Muscle of arm (tissue), 14 donors: ENCODE results near the gene SLC28A1. TPM values are rescaled to one million over a fixed set of nuclear protein-coding genes. Genes with fewer than 3 reads are reported as not detected.
"Not testable (repeated sequence)": the region's sequence is repeated elsewhere in the genome, so short reads cannot be mapped to it uniquely, and the experiment has no call there.

Experiments used
- DNase-seq: peaks from one replicate; pipeline ENCODE4 v3.0.0-alpha.2; 2013
- long read RNA-seq, 11 donors: transcript quantifications; one replicate each; lab custom pipeline, GENCODE V29; 2026
- polyA plus RNA-seq, 12 donors: library from polyadenylated mRNA; unstranded; fragments of 120-200 nt; gene quantifications; one replicate each; pipeline ENCODE4 v1.2.1, GENCODE V29; 2013; ENCODE audit not compliant: insufficient read length in 12 of 12

The SLC28A1 gene, protein sequence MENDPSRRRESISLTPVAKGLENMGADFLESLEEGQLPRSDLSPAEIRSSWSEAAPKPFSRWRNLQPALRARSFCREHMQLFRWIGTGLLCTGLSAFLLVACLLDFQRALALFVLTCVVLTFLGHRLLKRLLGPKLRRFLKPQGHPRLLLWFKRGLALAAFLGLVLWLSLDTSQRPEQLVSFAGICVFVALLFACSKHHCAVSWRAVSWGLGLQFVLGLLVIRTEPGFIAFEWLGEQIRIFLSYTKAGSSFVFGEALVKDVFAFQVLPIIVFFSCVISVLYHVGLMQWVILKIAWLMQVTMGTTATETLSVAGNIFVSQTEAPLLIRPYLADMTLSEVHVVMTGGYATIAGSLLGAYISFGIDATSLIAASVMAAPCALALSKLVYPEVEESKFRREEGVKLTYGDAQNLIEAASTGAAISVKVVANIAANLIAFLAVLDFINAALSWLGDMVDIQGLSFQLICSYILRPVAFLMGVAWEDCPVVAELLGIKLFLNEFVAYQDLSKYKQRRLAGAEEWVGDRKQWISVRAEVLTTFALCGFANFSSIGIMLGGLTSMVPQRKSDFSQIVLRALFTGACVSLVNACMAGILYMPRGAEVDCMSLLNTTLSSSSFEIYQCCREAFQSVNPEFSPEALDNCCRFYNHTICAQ
- polyA plus RNA-seq, result under 1 TPM in 10 of 12 donors, not detected in 2; 0.12 to 0.57 (median 0.24) TPM
- long read RNA-seq, donor 1, partial matches to known transcripts, result 0 of 1 reads
- long read RNA-seq, donor 1, other reads (novel, unspliced or antisense), result 0 of 1 reads
- long read RNA-seq, donor 2, result 0 reads
- long read RNA-seq, donor 3, result 0 reads
- long read RNA-seq, donor 4, result 0 reads
- long read RNA-seq, donor 5, result 0 reads
- long read RNA-seq, donor 6, result 0 reads
- long read RNA-seq, donor 7, result 0 reads
- long read RNA-seq, donor 8, result 0 reads
- long read RNA-seq, donor 9, result 0 reads
- long read RNA-seq, donor 10, result 0 reads
- long read RNA-seq, donor 11, result 0 reads

DNA sequence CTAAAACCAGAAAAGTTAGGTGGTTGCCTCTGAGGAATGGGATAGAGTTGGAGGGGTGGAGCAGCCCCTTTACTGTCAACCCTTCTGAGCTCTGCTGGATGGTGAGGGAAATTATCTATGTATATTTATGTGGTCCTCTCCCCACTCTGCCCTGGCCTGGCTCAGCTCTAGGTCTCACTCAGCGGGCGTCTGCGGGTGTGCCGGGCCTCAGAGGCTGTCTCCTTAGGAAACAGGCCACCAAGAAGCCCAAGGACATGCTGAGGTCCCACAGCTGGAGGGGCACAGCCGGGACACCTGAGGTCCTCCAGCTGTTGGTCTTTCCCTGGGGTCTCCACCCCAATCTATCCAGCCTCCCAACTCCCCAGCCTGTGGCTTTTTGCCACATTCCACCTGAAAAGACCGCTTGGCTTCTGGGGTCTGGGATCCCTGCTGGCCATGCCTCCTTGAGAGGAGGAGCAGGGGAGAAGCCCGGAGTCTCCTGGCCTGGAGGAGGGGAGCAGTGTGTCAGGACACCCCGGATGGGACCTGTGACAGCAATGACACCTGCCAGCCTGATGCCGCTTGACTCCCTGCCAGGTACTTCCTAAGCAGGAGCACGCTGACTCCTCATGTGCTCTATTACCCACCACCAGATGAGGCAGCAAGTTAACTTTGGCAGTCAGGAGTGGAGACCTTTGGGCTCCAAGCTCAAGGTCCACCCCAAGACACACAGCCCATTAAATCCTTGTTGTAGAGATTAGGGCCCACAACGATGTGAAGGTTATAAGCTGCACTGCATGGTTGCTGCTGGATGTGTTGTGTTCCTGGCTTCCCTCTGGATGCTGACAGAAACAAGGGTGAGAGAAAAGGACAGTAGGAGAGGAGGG is at the start of gene SLC28A1:
TSS of gene SLC28A1 (plus strand) at position 747 of the 866 bp plus-strand sequence. CDS start 3,099 bp downstream, outside the sequence.
- DNase-seq, result no peak

DNA sequence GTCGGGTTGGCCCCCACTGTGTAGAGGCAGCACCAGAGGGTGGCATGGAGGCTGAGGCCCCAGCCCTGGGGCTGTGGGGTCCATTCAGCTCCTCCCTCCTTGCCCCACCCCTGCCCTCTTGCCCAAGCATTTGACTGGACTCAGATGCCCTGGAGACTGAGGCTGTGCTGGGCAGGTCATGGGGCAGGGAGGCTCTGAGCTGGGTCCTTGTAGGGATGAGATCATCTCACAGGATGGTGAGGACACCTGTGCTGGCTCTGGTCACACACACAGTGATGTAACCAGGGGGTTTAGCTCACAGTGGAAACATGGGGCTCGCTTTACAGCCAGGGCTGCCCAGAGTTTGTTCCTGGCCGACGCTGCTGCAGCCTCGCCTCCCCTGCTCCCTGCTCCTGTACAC is 49.5 kb upstream of the SLC28A1 start:
- no peak for DNase-seq

DNA sequence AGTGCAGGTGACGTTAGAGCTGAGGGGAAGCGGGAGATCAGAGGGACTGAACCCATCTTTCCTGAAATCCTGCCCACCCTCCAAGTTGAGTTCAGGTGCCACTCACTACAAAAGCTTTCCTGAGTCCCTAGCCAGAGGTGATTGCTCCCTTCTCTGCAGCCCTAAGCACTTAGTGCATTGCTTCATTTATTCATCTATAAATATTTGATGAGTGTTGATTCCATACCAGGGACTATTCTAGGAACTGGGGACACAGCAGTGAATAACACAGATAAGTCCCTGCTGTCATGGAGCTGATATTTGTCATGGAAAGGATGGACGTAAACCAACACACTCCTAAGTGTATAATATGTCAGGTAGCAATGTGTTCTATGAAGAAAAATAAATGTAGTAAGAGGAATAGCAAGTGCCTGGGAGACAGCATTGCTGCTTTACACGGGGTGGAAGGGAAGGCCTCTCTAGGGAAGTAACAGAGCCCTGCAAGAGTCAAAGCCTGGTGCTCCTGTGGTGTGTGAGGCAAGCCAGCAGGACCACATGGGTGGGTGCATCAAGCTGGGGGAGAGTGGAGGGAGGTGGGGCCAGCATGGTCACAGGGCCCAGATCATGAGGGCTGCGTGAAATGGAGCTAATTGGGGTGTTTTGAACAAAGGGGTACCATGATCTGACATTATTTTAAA is 48.7 kb upstream of the SLC28A1 start:
- no peak for DNase-seq

DNA sequence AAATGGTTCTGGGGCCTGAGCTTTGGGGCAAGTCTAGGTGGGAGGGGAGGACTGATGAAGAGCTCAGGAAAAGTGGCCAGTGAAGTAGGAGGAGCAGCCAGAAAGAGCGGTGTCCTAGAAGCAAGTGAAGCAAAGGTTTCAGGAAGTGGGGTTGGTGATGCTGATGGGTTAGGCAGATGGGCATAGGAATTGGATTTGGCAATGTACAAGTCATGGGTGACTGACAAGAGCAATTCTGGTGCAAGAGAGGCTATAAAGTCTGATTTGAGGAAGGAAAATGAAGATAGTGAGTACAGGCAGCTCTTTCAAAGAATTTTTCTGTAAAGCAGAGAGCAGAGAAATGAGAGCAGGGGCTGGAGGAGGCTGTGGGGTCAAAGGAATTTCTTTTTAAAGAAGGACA is 47.6 kb upstream of the SLC28A1 start:
- DNase-seq, result no peak

DNA sequence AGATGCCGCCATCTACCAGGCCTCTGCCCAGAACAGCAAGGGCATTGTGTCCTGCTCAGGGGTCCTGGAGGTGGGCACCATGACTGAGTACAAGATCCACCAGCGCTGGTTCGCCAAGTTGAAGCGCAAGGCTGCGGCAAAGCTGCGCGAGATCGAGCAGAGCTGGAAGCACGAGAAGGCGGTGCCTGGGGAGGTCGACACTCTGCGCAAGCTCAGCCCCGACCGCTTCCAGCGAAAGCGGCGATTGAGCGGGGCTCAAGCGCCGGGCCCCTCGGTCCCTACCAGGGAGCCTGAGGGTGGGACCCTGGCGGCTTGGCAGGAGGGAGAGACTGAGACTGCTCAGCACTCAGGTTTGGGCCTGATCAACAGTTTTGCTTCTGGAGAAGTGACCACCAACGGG is 44.7 kb upstream of the SLC28A1 start:
- DNase-seq, result no peak

DNA sequence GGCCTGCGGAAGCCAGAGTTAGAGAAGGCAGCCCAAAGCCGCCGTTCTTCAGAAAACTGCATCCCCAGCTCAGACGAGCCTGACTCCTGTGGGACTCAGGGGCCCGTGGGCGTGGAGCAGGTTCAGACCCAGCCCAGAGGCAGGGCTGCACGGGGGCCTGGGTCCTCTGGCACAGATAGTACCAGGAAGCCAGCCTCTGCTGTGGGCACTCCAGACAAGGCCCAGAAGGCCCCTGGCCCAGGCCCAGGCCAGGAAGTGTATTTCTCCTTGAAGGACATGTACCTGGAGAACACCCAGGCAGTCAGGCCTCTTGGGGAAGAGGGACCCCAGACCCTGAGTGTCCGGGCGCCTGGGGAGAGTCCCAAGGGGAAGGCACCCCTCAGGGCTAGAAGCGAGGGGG is 44.2 kb upstream of the SLC28A1 start:
- no peak for DNase-seq

DNA sequence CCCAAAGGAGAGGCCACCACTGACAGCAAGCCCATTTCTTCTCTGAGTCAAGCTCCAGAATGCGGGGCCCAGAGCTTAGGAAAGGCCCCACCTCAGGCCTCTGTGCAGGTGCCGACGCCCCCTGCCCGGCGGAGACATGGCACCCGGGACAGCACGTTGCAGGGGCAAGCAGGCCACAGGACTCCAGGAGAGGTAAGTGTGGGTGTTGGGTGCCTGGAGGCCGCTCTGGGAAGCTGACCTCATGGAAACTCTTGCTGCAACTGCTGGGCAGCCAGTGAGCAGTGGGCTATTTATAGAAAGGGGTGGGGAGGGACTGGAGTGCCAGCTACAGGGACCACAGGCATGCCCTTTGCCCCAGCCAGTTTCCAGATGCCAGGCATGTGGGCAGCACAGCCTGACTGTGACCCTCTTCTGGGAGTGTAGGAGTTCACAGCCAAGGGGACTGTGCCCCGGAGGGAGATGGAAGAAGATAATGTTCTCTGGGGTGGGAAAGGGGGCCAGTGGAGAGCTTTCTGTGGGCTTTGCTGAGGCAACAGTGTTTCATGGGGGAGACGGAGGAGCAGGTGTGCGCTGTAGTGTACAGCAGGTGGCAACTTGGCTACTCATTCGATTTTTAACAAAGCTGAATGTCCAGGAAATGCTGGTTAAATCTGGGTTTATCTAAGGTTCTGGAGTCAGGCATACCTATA is 43.6 kb upstream of the SLC28A1 start:
- DNase-seq, result no peak

DNA sequence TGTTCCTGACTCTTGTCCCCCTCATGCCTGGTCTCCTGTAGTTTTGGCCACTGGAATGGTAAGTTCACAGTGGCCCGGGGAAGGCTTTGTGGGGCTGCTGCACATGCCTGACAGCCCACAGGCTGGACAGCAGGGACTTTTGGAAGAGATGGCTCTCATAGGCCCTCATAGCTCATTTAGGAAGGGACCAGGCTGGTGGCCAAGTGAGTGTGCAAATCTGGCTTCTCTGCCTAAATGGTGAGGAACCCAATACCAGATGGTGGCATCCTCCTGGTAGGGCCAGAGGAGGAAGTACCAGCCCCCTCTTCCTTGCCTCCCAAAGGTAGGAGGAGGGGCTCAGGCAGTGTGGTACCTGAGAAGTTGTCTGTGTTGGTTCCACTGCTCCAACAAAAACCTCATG is 41.7 kb upstream of the SLC28A1 start:
- no peak for DNase-seq

DNA sequence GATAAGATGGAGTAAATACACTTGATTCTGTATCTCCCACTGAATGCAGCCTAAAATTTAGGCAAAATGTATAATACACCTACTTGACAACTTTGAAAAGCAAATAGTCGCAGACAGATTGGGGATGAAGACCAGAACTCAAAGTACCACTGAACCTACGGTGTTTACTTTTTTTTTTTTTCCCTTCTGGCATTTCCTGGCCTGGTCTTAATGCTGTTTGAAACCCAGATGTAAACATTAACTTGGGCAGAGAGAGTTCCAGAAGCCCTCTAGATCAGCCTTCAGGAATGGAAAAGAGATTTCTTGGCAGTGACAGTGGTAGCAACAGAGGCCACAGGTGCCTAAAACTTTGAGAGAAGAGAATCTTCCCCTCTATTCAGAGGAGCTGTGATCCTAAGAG is 39.5 kb upstream of the SLC28A1 start:
- no peak for DNase-seq

DNA sequence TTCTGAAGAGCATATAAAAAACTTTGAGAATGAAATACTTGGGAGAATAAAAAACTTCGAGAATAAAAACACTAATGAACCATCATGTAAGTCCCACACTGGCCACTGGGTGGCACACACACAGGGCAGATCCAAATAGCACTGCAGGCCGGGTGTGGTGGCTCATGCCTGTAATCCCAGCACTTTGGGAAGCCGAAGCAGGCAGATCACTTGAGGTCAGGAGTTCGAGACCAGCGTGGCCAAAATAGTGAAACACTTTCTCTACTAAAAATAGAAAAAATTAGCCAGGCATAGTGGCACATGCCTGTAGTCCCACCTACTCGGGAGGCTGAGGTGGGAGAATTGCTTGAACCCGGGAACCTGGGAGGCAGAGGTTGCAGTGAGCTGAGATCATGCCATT is 38.8 kb upstream of the SLC28A1 start:
- not testable (repeated sequence) for DNase-seq

DNA sequence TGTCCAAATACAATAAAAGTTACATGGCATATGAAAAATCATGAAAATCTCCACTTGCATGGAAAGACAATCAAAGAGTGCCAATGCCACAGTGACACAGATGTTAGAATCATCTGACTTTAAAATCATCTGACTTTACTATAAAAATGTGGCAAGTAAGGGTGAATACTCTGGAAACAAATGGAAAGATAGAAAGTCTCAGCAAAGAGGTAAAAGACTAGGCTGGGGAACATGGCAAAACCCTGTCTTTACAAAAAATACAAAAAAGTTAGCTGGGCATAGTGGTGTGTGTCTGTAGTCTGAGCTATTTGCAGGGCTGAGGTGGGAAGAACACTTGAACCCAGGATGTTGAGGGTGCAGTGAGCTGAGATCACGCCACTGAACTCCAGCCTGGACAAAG is 38.2 kb upstream of the SLC28A1 start:
- DNase-seq, result no peak

DNA sequence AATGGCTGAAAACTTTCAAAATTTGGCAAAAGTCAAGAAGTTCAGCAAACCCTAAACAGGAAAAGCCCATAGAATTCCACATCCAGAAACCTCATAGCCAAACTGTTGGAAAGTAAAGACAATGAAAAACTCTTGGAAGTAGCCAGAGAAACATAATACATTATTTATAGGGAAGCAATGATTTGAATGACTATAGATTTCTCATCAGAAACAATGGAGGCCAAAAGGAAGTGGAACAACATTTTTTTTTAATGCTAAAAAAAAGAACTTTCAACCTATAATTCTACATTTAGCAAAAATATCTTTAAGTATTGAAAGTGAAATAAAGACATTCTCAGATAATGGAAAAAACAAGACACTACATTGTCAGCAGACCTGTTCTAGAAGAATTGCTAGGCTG is 37.1 kb upstream of the SLC28A1 start:
- DNase-seq, result no peak

DNA sequence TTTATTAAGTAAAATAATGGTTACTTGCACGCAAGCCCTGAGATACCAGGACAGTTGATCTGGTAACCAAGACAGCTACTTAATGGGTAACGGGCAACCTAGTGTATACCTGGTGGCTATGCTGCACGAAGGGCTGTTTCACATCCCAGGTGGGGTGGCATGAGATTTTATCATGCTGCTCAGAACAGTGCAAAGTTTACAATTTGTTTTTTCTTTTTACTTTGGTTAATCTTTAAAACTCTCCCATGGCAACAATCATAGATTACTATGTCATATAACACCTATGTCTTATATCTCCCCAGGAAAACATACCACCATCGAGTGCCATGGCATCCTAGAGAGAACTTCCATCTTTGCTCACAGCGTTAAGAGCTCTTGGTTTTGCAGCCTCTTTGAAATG is 32.2 kb upstream of the SLC28A1 start:
- DNase-seq, result no peak

DNA sequence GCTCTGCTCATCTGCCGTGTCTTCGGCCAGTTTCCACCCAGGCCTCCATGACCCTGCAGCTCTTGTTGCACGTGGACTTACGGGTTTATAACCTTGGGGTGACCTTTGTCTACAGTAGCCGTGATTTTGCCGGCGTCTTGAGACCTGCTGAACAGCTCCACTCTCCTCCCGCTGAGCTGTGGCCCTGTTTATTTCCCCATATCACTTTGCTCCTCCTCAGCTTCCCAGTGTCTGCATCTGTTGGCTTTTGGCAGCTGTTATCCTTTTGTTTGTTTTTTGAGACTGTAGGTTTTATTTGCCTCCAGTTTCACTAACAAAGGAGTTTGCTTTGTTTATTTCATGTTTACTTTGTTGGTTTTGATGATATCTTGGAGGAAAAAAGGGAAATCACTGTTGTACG is 29.3 kb upstream of the SLC28A1 start:
- no peak for DNase-seq

DNA sequence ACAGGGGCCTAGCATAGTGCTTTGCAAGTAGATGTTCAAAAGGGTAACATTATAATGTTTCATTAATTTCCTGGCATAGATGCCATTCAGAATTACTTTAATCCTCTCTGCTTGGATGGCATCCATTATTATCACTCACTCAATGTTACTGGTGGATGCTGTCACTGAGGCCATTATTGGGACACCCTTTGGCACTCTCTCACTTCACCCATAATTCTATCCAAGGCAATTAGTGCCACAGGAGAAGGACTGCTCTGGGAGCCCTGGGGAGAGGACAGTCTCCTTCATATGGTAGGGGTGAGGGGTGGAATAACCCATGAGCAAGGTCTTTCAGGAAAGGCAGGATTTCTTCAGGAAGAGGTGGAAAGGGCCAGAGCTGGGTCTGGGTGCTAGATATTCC is 28.7 kb upstream of the SLC28A1 start:
- DNase-seq, result no peak

DNA sequence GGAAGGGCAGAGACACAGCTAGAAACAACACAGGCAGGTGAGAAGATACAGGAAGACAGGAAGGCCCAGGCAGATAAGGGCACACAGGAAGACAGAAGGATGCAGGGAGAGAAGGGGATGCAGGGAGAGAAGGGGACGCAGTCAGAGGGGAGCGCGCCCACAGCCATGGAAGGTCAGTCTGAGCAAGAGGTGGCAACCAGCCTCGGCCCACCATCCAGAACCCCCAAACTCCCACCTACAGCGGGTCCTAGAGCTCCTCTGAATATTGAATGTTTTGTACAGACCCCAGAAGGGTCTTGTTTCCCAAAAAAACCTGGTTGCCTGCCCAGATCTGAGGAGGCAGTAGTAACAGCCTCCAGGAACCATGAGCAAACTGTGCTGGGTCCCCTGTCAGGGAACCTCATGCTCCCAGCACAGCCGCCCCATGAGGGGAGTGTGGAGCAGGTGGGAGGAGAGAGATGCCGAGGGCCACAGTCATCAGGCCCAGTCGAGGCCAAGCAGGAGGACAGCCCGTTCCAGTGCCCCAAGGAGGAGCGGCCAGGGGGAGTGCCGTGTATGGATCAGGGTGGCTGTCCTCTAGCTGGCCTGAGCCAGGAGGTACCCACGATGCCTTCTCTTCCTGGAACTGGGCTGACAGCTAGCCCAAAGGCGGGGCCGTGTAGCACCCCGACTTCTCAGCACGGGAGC is 27.6 kb upstream of the SLC28A1 start:
- no peak for DNase-seq

DNA sequence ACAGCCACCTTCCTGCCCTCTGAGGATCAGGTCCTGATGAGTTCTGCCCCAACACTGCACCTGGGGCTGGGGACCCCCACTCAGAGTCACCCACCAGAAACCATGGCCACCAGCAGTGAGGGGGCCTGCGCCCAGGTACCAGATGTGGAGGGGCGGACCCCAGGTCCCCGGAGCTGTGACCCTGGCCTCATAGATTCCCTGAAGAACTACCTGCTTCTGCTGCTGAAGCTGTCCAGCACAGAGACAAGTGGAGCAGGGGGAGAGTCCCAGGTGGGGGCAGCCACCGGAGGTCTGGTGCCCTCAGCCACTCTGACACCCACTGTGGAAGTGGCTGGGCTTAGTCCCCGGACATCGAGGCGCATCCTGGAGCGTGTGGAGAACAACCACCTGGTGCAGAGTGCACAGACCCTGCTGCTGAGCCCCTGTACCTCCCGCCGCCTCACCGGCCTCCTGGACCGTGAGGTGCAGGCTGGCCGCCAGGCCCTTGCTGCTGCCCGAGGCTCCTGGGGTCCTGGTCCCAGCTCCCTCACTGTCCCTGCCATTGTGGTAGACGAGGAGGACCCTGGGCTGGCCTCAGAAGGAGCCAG is 27.0 kb upstream of the SLC28A1 start:
- no peak for DNase-seq

DNA sequence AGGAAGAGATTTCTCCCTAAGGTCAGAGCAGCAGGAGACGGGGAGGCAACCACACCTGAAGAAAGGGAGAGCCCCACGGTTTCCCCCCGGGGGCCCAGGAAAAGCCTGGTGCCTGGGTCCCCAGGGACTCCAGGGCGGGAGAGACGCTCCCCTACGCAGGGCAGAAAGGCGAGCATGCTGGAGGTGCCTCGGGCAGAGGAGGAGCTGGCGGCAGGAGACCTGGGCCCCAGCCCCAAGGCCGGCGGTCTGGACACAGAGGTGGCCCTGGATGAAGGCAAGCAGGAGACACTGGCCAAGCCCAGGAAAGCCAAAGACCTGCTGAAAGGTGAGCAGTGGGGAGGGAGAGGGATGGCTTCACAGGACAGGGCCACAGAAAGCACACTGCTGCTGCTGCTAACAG is 26.2 kb upstream of the SLC28A1 start:
- no peak for DNase-seq

DNA sequence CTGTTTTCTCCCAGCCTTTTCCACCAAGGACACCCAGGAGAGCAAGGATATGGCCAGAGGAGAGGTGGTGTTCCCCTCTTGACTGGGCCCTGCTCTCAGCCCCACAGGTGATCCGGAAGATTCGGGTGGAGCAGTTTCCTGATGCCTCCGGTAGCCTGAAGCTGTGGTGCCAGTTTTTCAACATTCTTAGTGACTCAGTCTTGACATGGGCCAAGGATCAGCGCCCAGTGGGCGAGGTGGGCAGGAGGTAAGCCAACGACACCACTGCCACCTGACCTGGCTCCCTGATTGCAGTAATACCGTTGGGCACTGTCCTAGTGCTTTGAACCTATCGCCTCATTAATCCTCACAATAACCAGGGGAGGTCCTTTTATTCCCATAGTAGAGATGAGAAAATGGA is 25.3 kb upstream of the SLC28A1 start:
- DNase-seq, result no peak

DNA sequence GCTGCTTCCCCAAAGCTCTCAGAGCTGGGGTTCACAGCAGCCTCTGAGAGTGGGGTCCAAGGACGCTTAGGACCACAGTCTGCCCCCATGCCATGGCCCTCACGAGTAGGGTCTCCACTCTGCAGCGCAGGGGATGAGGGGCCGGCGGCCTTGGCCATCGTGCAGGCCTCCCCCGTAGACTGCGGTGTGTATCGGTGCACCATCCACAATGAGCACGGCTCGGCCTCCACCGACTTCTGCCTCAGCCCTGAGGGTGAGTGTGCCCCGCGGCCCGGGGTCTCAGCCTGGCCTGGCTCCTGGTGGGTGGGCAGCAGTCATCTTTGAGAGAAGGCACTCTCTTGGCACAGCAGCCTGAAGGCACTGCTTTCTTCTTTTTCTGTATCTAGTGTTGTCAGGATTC is 24.8 kb upstream of the SLC28A1 start:
- no peak for DNase-seq
